ENCODE data around the gene CRYZL1. TPM values are rescaled to one million over a fixed set of nuclear protein-coding genes. Genes with fewer than 3 reads are reported as not detected.

The CRYZL1 gene
- 23.6 and 28.8 TPM in 2 replicates for total RNA-seq

GRCh38 chr21:33641352-33642026 lies at the start of gene CRYZL1:
TSS of gene CRYZL1 (minus strand) at chr21:33641741. CDS start at chr21:33631551, 10,190 bp downstream.

DNA sequence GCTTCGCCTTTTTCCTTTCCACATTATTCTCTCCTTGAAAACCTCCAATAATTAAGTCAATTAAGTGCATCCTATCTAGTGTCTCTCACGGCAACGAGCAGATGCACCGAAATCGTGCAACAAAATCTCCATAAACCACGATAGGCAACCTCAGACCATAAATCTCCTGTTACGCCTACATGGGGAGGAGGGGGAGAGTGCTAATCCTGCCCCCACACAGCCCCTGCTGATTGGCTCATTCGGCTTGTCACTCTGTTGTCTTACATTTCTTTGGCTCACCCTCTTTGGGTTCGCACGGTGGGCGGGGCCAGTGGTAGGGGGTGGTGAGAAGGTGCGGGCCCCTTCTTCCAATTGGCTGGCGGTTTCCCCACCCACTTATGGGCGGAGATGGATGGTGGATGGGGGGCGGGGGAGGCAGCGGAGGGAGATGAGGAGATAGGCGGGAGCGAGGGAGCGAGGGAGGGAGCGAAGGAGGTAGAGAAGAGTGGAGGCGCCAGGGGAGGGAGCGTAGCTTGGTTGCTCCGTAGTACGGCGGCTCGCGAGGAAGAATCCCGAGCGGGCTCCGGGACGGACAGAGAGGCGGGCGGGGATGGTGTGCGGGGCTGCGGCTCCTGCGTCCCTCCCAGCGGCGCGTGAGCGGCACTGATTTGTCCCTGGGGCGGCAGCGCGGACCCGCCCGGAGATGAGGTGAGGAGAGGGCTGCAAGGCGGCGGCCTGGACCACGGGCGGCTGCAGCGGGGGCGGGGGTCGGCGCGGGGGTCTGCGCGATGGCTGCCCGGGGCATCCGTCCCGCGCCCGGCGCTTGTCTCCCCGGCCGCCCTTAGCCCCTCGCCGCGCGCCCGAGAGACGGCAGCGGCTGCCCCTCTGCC lies 720 bp upstream of the CRYZL1 start, which contains the start of gene ITSN1:
Gene ITSN1 (plus strand): TSS at position 475 of the 869 bp plus-strand sequence. CDS start 76,328 bp downstream, outside the sequence.

DNA sequence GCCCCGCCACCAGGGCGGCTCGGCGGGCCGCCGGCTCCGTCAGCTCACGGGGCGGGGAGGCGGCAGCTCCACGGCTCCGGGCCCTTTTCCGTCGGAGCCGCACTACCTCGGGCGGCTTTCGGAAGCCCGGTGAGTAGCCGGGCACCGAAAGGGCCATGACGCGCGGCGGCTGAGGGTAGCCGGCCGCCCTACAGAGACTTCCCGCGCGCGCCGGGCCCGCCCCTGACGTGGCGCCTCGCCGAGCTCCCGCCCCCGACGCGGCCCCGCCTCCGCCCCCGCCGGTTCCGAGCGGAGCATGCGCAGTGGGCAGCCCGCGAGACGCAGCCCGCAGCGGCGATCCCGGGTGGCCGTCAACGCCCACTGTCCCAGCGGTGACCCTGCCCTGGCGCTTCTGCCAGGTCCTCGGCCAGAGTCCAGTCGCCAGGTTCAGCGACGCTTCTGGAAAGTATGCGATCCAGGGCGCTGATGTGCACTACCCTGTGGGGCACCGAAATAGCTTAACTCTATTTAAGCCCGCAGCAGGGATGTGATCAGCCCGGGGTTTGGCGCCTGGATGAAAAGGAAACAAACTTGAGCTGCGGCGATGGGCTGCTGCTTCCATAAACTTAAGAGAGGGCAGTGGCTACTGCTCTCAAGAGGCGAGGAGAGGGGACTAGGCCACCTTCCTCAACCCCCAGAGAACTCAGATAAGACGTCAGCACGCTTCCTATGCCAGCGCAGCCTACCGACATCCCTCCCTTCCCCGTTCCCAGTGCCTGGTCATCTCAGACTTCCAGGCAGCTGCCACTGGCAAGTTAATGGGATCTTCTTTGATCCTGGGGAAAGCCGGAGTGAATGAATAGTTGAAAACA lies 52.8 kb downstream of the CRYZL1 start, which contains the start of gene DONSON:
Gene DONSON (minus strand): TSS at position 200 of the 851 bp plus-strand sequence. CDS start 43 bp downstream, at position 157.

GRCh38 chr21:33542640-33543504 lies 98.7 kb downstream of the CRYZL1 start, which contains the start of gene SON:
TSS of gene SON (plus strand) at chr21:33543038. CDS start at chr21:33543093, 55 bp downstream.

DNA sequence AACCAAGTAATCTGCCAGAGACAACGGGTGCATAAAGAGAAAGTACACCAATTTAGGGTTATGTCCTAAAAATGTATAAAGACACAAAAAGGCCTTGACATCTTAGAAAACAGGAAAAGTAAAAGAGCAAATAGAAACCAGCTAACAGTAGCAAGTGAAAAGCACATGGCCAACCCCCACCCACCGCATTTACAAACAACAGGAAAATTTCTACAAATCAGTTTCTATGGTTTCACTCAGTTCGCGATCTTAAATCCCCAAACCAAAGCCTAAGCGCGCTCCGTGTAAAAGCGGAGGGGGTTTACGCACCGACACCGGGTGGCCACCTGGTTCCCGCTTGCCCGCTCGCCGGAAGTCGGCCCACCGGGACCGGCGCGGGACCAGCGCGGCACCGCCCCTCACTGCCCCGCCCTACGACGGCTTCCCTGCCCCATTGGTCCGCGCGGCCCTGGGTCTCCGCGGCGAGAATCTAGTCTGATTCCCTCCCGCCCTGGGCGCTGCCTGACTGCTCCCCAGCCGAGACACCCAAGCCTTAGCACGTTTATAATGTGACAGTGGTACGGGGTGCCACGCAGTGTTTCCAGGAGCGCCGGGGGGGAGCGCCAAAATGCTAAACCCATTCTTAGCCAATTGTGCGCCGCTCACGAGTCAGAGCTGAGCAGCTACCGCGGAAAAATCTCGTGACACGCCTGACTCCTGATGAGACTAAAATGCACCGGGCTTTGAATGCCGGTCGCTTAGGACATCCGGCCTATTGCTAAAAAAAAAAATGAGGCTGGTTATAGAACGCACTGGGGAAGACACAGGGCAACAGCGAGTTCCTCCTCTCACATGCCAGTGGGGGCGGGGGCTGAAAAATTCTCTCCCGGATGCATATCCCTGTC lies 99.5 kb downstream of the CRYZL1 start, which contains the start of gene GART:
Gene GART (minus strand): TSS at position 362 of the 884 bp plus-strand sequence. CDS start 2,802 bp downstream, outside the sequence.

Other genes starting within 250 kb of the CRYZL1 start
- 51.2 and 64.8 TPM in 2 replicates for gene IFNGR2, start 238.3 kb downstream of the CRYZL1 start, total RNA-seq
- gene TMEM50B, start 161.8 kb downstream of the CRYZL1 start, total RNA-seq: 33.0 and 56.7 TPM in 2 replicates
- 1.7 and 2.0 TPM in 2 replicates for gene DNAJC28, start 150.0 kb downstream of the CRYZL1 start, total RNA-seq
- gene GART, start 99.6 kb downstream of the CRYZL1 start, total RNA-seq: 53.0 and 132 TPM in 2 replicates
- gene SON, start 98.7 kb downstream of the CRYZL1 start, total RNA-seq: 108 and 118 TPM in 2 replicates
- 15.2 and 24.2 TPM in 2 replicates for gene DONSON, start 53.1 kb downstream of the CRYZL1 start, total RNA-seq
- gene ITSN1, start 760 bp upstream of the CRYZL1 start, total RNA-seq: 59.4 and 64.8 TPM in 2 replicates